Right lobe of liver (tissue), 6 donors: ENCODE measurements around the gene PLPP7. TPM values are rescaled to one million over a fixed set of nuclear protein-coding genes. Genes with fewer than 3 reads are reported as not detected.
"Not testable (repeated sequence)": the region's sequence is repeated elsewhere in the genome, so short reads cannot be mapped to it uniquely, and the experiment has no call there.

ENCODE experiments used
- ATAC-seq, 4 donors: fragments of 200-7000 bp; cut with Tn5 transposase; one replicate each; pipeline ENCODE4 v1.9.1; 2020; ENCODE audit warnings: mild to moderate bottlenecking in 4 of 4, moderate library complexity in 4 of 4
- DNase-seq, 3 donors: peaks; one replicate each; pipeline ENCODE4 v3.0.0-alpha.2; 2020
- H3K27ac ChIP-seq, 3 donors: fragments of 200-600 bp; one replicate each; pipeline ENCODE4 v1.8.0; 2022
- H3K27me3 ChIP-seq, 2 donors: fragments of 200-600 bp; one replicate each; pipeline ENCODE4 v1.8.0; 2022
- H3K36me3 ChIP-seq, 4 donors: fragments of 200-600 bp; sonication (generic) in 1 of 4; one replicate each; pipeline versions ENCODE4 v1.5.1 to v1.8.0; 2017 to 2022; ENCODE audit warnings: control low read depth in 1 of 4
- H3K4me1 ChIP-seq, 4 donors: fragments of 200-600 bp; sonication (generic) in 1 of 4; one replicate each; pipeline versions ENCODE4 v1.5.1 to v1.8.0; 2017 to 2022; ENCODE audit warnings: control low read depth in 1 of 4
- H3K4me3 ChIP-seq, 3 donors: fragments of 200-600 bp; one replicate each; pipeline ENCODE4 v1.8.0; 2022
- H3K9me3 ChIP-seq, 4 donors: fragments of 200-600 bp; sonication (generic) in 1 of 4; one replicate each; pipeline versions ENCODE4 v1.5.1 to v1.8.0; 2017 to 2022; ENCODE audit warnings: control low read depth in 1 of 4
- POLR2A ChIP-seq: fragments of 450-650 bp; IDR thresholded peaks from one replicate; pipeline ENCODE4 v1.6.1; 2017; ENCODE audit warnings: antibody characterized with exemption, mild to moderate bottlenecking
- WGBS: methylation state at CpG from one replicate; pipeline ENCODE4 v1.1.6; 2018; ENCODE audit warnings: low coverage, low lambda C conversion rate; ENCODE audit not compliant: insufficient coverage; ENCODE audit errors: missing lambda C conversion rate; 5-methylcytosine and 5-hydroxymethylcytosine counted together
- intact Hi-C, 2 donors: fragments of 100-400 bp; cut with DNase I; formaldehyde crosslinking; loops; one replicate each; pipeline versions ENCODE4 v1.11.2 to v1.14.1; 2022
- total RNA-seq, 6 experiments: library from RNA; depleted of rRNA in 2 of 6; stranded (reverse); fragments of >200 nt in 2 of 6; fragmentation: NEBNext Ultra II Directional in 3 of 6; extraction: Animal tissue kit (Norgen Biotek cat#: 25700) in 3 of 6; gene quantifications; one replicate each; pipeline versions ENCODE4 v1.1.0 to v1.2.4, GENCODE V29; 2016 to 2023
- TF ChIP-seq, protein P1 (sequence below), 4 donors: fragments of 200-600 bp in 3 of 4; fragments of 450-650 bp in 1 of 4; IDR thresholded peaks; one replicate each; pipeline versions ENCODE4 v1.5.1 to v1.8.0; 2016 to 2022; ENCODE audit warnings: antibody characterized with exemption in 4 of 4, mild to moderate bottlenecking in 2 of 4
- donor health status: DM: no; HTN: yes; CAD: no.
- donor health status: DM: no; HTN: no; CAD: no.
- donor health status: DM: no; HTN: no; CAD: no.
- donor health status: DM: no; HTN: yes; CAD: no.
- donor health status: DM: no; HTN: yes; CAD: no.

The PLPP7 gene
- total RNA-seq, 6 experiments from 2014 or later = 0.11 to 0.43 (median 0.22) TPM; not detected in 1

DNA sequence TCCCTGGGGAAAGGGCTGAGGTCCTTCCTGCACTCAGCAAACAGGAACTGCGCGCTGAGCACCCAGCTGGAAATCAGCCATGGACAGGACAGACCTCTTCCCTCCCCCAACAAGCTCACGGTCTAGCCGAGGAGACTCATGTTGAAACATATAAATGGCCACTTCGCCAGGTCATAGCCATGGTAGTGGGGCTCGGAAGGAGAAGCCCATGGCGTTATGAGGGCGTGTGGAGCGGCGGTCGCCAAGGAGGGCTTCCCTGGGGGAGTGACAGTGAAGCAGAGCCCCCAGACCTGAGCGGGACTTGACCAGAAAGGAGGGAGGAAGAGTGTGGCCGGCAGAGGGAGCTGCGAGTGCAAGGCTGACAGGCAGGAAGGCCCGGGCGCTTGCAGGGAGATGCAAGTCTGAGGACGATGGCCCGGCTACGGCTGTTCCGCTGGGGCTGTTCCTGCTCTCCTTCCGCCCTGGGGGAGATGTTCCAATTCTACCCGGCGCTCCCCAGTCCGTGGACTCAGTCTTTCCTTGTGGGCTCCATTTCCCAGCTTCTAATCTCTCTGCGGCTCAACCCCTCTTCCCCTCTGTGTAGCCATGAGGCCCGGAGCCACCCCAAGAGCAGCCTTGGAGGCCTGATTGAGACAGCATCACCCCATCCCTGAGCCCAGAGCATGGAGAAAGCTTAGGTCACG, 60.5 kb downstream of the PLPP7 start:
- Histone ChIP-seq H3K36me3 (no peaks in the 10 kb centered on the region), H3K4me1 (peaks cover 0 to 8% (median 4%) of the 10 kb centered on the region in 4 donors), H3K9me3 (no peaks in the 10 kb centered on the region), H3K27ac (no peak overlapping the region), H3K27me3 (no peaks in the 10 kb centered on the region), H3K4me3 (peak overlapping the region in 1 of 3 donors; percentile 32)
- TF ChIP-seq, protein P1, sequence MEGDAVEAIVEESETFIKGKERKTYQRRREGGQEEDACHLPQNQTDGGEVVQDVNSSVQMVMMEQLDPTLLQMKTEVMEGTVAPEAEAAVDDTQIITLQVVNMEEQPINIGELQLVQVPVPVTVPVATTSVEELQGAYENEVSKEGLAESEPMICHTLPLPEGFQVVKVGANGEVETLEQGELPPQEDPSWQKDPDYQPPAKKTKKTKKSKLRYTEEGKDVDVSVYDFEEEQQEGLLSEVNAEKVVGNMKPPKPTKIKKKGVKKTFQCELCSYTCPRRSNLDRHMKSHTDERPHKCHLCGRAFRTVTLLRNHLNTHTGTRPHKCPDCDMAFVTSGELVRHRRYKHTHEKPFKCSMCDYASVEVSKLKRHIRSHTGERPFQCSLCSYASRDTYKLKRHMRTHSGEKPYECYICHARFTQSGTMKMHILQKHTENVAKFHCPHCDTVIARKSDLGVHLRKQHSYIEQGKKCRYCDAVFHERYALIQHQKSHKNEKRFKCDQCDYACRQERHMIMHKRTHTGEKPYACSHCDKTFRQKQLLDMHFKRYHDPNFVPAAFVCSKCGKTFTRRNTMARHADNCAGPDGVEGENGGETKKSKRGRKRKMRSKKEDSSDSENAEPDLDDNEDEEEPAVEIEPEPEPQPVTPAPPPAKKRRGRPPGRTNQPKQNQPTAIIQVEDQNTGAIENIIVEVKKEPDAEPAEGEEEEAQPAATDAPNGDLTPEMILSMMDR (IDR thresholded peaks at IDR 0.05) = peak; percentile 80 to 88 (median 88)
- no peak for TF ChIP-seq POLR2A
- DNase-seq = peak; percentile 88 to 93 (median 90)
- peak; percentile 98 to 99 (median 98) for ATAC-seq
- intact Hi-C loops = loop anchor here in 1 of 2 donors (10.0 kb wide), 1 partner anchor 125 kb away; no protein-coding TSS in a partner anchor
- WGBS = 3% methylated on average over 18 of the region's 27 CpGs

DNA sequence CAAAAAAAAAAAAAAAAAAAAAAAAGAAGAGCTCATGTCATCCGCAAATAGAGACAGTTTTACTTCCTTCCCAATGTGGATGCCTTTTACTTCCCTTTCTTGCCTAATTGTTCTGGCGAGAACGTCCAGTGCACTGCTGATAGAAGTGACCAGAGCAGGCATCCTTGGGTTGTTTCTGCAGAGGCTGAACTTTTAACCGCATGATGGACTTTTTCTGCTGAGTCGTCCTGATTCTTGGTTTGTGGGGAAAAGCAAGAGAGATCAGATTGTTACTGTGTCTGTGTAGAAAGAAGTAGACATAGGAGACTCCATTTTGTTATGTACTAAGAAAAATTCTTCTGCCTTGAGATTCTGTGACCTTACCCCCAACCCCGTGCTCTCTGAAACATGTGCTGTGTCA, 67.0 kb downstream of the PLPP7 start:
- DNase-seq = peak in 1 of 3 donors; percentile 12

DNA sequence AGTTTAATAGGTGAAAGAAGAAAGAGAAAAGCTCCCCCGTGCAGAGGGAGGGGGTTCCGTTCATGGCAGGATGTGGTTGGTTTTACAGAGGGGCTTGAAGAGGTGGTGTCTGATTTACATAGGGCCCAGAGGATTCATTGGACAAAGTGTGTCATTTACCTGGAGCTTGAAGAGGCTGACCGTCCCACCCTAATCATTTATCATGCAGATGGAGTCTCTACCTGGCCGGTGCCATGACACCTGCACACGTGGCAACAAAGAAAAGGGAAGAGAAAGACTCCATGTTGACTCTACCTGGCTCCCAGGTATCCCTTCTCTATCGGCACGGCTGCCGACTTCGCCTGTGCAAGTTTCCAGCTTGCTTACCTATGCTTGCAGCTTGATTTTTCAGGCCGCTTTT, 69.0 kb downstream of the PLPP7 start:
- Histone ChIP-seq H3K4me1 (peaks cover 0 to 7% (median 0%) of the 10 kb centered on the region in 4 donors), H3K4me3 (no peak overlapping the region), H3K27ac (no peak overlapping the region), H3K27me3 (no peaks in the 10 kb centered on the region), H3K9me3 (no peaks in the 10 kb centered on the region), H3K36me3 (no peaks in the 10 kb centered on the region)
- ATAC-seq = no peak
- intact Hi-C loops = loop anchor here in 1 of 2 donors (10.0 kb wide), 1 partner anchor 116 kb away; no protein-coding TSS in a partner anchor
- peak in 1 of 3 donors; percentile 20 for DNase-seq
- TF ChIP-seq POLR2A = no peak
- TF ChIP-seq, protein P1 (IDR thresholded peaks at IDR 0.05) = no peak
- 74% methylated on average over 7 of the region's 10 CpGs for WGBS

More for the DNA sequence above, 67.0 kb downstream of the PLPP7 start:
- peak; percentile 67 to 85 (median 80) for ATAC-seq
- not testable (repeated sequence) for H3K27me3 ChIP-seq, H3K4me3 ChIP-seq, H3K36me3 ChIP-seq, H3K9me3 ChIP-seq, H3K4me1 ChIP-seq, H3K27ac ChIP-seq
- intact Hi-C loops = loop anchor here in 1 of 2 donors (10.0 kb wide), 1 partner anchor 118 kb away; no protein-coding TSS in a partner anchor
- 30% methylated on average over 5 of the region's 6 CpGs for WGBS

Other genes starting within 250 kb of the PLPP7 start
- 1 to 10 TPM in 1 of 6 experiments, under 1 TPM in 5; 0.33 to 1.4 (median 0.49) TPM for gene AIF1L, start 193.2 kb upstream of the PLPP7 start, total RNA-seq
- gene NUP214, start 164.1 kb upstream of the PLPP7 start, total RNA-seq = 10 to 100 TPM; 22.5 to 31.1 (median 27.5) TPM
- gene FAM78A, start 13.2 kb upstream of the PLPP7 start, total RNA-seq = 1 to 10 TPM in 4 of 6 experiments, under 1 TPM in 2; 0.92 to 2.4 (median 1.6) TPM
- gene PRRC2B, start 104.4 kb downstream of the PLPP7 start, total RNA-seq = 10 to 100 TPM; 53.7 to 82.6 (median 57.3) TPM
- 10 to 100 TPM; 14.3 to 17.7 (median 15.7) TPM for gene POMT1, start 213.2 kb downstream of the PLPP7 start, total RNA-seq
- 10 to 100 TPM; 18.4 to 32.1 (median 27.8) TPM for gene UCK1, start 241.5 kb downstream of the PLPP7 start, total RNA-seq